ENCODE results near the gene KLHL13. TPM values are rescaled to one million over a fixed set of nuclear protein-coding genes. Genes with fewer than 3 reads are reported as not detected.
"Not testable (repeated sequence)": the region's sequence is repeated elsewhere in the genome, so short reads cannot be mapped to it uniquely, and the experiment has no call there.

The KLHL13 gene
- total and polyA plus RNA-seq, 10 of the 15 experiments (the other 5 are each of a cell fraction or from before 2014, with no cell fraction given) = 8.2 to 34.1 (median 13.8) TPM

GRCh38 chrX:118147771-118148170 lies 31.2 kb upstream of the KLHL13 start:
- TF ChIP-seq ETV6 (conservative IDR thresholded peaks at IDR 0.05 in 1 of 2, IDR thresholded peaks at IDR 0.05 in 1 of 2; ENCODE audit: borderline replicate concordance in 1 of 2, low read depth in 1 of 2) = peak in 1 of 2 experiments; percentile 65; a peak in 1 of 4 replicates
- WGBS (ENCODE audit: insufficient coverage, insufficient replicate concordance, low lambda C conversion rate, missing lambda C conversion rate) = 96% methylated on average over 3 of the region's 3 CpGs
- H2AFZ ChIP-seq (ENCODE audit: control insufficient read depth, low read depth, low read length); H3K9me3 ChIP-seq (replicated peaks; ENCODE audit: control insufficient read depth, insufficient read depth, low read length); H3K27me3 ChIP-seq (replicated peaks in 1 of 2; ENCODE audit: control insufficient read depth in 2 of 2, insufficient read depth in 2 of 2, low read length in 1 of 2); FAIRE-seq; intact Hi-C loops (cut with micrococcal nuclease; ENCODE audit: unreplicated experiment); ATAC-seq; BruUV-seq (replicated peaks); H3K4me2 ChIP-seq (ENCODE audit: control insufficient read depth, insufficient read depth); H3K36me3 ChIP-seq (ENCODE audit: control insufficient read depth in 2 of 2, insufficient read depth in 2 of 2, low read length in 1 of 2); H3K9ac ChIP-seq (ENCODE audit: control insufficient read depth, insufficient read depth, low read length); H4K20me1 ChIP-seq (ENCODE audit: control insufficient read depth, insufficient read depth); H3K4me3 ChIP-seq; H3K27ac ChIP-seq (ENCODE audit: control insufficient read depth, insufficient read depth); SMC1A ChIA-PET (ENCODE audit: uncharacterized antibody, unreplicated experiment); in situ Hi-C loops (cut with MboI); H3K79me2 ChIP-seq (ENCODE audit: control insufficient read depth, insufficient read depth, low read length); DNase-seq (ENCODE audit: low read depth, low spot score); H3K4me1 ChIP-seq (ENCODE audit: control insufficient read depth, insufficient read depth, low read length); POLR2A ChIA-PET; RAD21 ChIA-PET (ENCODE audit: unreplicated experiment); CTCF ChIA-PET: not testable (repeated sequence)

- WGBS (ENCODE audit: insufficient coverage, insufficient replicate concordance, low lambda C conversion rate, missing lambda C conversion rate) = 18% methylated on average over 3 of the region's 3 CpGs
- Histone ChIP-seq H3K36me3 (ENCODE audit: control insufficient read depth in 2 of 2, insufficient read depth in 2 of 2, low read length in 1 of 2) (no peaks in the 10 kb centered on the region), H3K4me3 (no peak overlapping the region), H2AFZ (ENCODE audit: control insufficient read depth, low read depth, low read length) (no peak overlapping the region), H4K20me1 (ENCODE audit: control insufficient read depth, insufficient read depth) (no peaks in the 10 kb centered on the region), H3K4me1 (ENCODE audit: control insufficient read depth, insufficient read depth, low read length) (no peaks in the 10 kb centered on the region), H3K9me3 (replicated peaks; ENCODE audit: control insufficient read depth, insufficient read depth, low read length) (no peaks in the 10 kb centered on the region), H3K27me3 (replicated peaks in 1 of 2; ENCODE audit: control insufficient read depth in 2 of 2, insufficient read depth in 2 of 2, low read length in 1 of 2) (no peaks in the 10 kb centered on the region), H3K27ac (ENCODE audit: control insufficient read depth, insufficient read depth) (no peak overlapping the region), H3K79me2 (ENCODE audit: control insufficient read depth, insufficient read depth, low read length) (no peaks in the 10 kb centered on the region), H3K4me2 (ENCODE audit: control insufficient read depth, insufficient read depth) (no peak overlapping the region), H3K9ac (ENCODE audit: control insufficient read depth, insufficient read depth, low read length) (no peak overlapping the region)
- no peak for FAIRE-seq
- POLR2A ChIA-PET = no interaction called here
- intact Hi-C loops (cut with micrococcal nuclease; ENCODE audit: unreplicated experiment) = no loop called here
- no peak for ATAC-seq
- BruUV-seq (replicated peaks) = no TSS peak
- DNase-seq (ENCODE audit: low read depth, low spot score) = no peak
- TF ChIP-seq ZNF592 (IDR thresholded peaks at IDR 0.05) = no peak
- no peak for TF ChIP-seq SREBF2 (IDR thresholded peaks at IDR 0.05; ENCODE audit: low read length)
- no peak for TF ChIP-seq TBL1XR1 (IDR thresholded peaks at IDR 0.05; ENCODE audit: low read depth, low read length)
- TF ChIP-seq BACH1 (IDR thresholded peaks at IDR 0.05; ENCODE audit: borderline replicate concordance) = no peak
- TF ChIP-seq SMC3 (IDR thresholded peaks at IDR 0.05; ENCODE audit: borderline replicate concordance, low read length) = no peak
- no peak for TF ChIP-seq FOXM1 (IDR thresholded peaks at IDR 0.05; ENCODE audit: low read depth, low read length)
- TF ChIP-seq RUNX3 (IDR thresholded peaks at IDR 0.05; ENCODE audit: low read length) = no peak
- TF ChIP-seq MAX (IDR thresholded peaks at IDR 0.05; ENCODE audit: low read depth, low read length) = no peak
- no peak for TF ChIP-seq NFIC (IDR thresholded peaks at IDR 0.05; ENCODE audit: low read depth, low read length)
- no peak for TF ChIP-seq IRF4 (IDR thresholded peaks at IDR 0.05; ENCODE audit: low read depth, low read length)
- RAD21 ChIA-PET (ENCODE audit: unreplicated experiment) = no interaction called here
- CTCF ChIA-PET = no interaction called here
- in situ Hi-C loops (cut with MboI) = no loop called here
- SMC1A ChIA-PET (ENCODE audit: uncharacterized antibody, unreplicated experiment) = interaction anchor here (0.9 kb wide), 1 partner anchor 60 kb away, joined by 3 read pairs; no protein-coding TSS in a partner anchor
Measured at GRCh38 chrX:118143578-118143977, 27.0 kb upstream of the KLHL13 start.

Data from GM12878 (cell line).